Stimulated activated CD4-positive, alpha-beta T cell treated with anti-CD3 and anti-CD28 coated beads, Interleukin-15, amount 100 ng/mL, for 1 hour (primary cell): ENCODE results near the gene PDE8B.

Source experiments
- DNase-seq, 2 donors: peaks; one replicate each; pipeline ENCODE4 v3.0.0-alpha.2; 2020; ENCODE audit warnings: low read depth in 1 of 2, low spot score in 1 of 2

Gene PDE8B

GRCh38 chr5:77189421-77189820 is 21.1 kb upstream of the PDE8B start:
- no peak for DNase-seq

GRCh38 chr5:77192441-77193050 is 17.9 kb upstream of the PDE8B start:
- DNase-seq: no peak

GRCh38 chr5:77194762-77195161 is 15.7 kb upstream of the PDE8B start:
- no peak for DNase-seq

GRCh38 chr5:77197840-77198554 is 12.5 kb upstream of the PDE8B start:
- DNase-seq: no peak

- no peak for DNase-seq
Measured at GRCh38 chr5:77200663-77201062, 9.8 kb upstream of the PDE8B start.

- no peak for DNase-seq
Measured at GRCh38 chr5:77202145-77202544, 8.3 kb upstream of the PDE8B start.

DNA sequence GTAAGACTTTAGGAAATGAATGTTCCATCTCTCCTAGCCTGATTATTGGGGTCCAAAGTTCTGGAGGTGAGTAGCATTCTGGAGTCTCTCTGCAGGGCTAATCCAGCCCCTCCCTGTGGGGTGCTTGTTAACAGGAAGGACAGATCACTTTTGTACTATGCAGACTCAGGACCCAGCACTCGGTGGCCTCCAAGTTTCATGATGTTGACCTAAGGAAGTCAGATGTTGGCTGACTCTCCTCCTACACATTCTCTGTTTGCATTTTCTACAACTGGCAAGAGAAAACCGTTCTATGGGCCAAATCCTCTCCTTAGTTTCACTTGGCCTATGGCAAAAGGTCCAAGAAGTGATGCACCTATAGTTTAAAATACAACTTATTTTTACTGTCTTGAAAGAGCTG is 5.5 kb upstream of the PDE8B start:
- DNase-seq: no peak

GRCh38 chr5:77208507-77209163 is 1.8 kb upstream of the PDE8B start:
- DNase-seq: no peak

DNA sequence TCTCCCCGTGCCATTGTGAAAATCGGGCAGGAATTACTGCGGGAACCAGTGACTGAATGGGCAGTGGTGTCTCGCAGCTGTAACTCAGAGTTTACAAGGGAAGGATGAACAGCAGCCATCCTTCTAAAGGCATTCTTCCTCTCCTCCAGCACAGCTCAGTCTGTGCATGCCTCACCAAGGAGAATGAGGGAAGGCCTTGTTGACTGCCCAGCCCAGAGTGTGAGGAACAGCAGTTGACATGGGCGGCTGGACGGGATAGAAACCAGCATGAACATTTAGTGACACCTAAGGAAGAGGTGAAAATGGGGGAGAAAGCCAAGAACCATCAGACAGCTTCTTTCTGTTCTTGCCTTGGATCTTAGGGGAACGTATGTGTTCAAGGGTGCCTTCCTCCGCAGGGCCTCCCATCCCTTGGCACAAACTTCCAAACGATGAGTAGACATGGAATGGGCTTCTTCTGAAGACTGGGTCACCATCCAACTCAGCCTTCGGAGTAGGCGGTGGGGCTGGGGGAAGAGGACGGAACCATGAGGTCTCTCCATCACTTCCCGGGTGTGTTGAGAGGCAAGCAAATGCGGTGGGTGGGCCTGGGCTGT is 887 bp upstream of the PDE8B start:
- DNase-seq: no peak

GRCh38 chr5:77210964-77211690 is 647 bp downstream of the PDE8B start:
- no peak for DNase-seq

GRCh38 chr5:77211691-77212047 is 1.2 kb downstream of the PDE8B start:
- no peak for DNase-seq

DNA sequence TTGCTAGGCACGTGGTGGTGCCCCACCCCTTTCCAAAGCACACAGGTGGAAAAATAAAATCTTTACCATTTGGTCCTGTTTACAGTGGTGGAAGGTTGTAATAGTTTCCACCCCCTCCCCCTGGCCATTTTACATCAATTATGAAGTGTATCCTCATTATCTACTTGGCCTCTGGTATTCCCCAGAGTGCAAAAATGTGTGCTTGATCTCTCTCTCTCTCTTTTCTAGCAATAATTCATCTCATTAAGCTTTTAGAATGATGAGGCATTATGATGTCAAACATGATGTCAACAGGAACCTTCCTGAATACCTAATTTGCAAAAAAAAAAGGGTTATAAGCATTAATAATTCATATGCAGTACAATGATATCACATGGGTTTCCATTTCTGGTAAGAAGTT is 3.1 kb downstream of the PDE8B start:
- DNase-seq: no peak

DNA sequence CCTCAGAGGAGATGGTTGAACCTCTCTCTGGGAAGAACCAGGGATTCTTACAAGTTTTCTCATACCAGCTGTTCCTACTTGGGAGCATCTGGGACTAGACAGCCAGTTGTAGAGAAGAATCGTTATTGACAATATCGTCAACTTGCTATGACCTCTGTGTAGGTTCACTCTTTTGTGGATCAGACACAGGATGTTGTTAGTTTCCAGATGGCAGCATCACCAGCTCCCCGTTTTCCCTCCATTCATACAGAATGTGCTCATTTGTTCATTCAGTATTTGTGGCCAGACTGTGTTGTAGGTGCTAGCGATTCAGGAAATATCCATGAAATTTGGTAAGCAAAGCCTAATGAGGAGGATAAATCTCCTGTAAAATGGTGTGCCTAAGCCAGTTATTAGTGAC is 3.7 kb downstream of the PDE8B start:
- no peak for DNase-seq

- DNase-seq: no peak
Measured at GRCh38 chr5:77218263-77218662, 7.8 kb downstream of the PDE8B start.

DNA sequence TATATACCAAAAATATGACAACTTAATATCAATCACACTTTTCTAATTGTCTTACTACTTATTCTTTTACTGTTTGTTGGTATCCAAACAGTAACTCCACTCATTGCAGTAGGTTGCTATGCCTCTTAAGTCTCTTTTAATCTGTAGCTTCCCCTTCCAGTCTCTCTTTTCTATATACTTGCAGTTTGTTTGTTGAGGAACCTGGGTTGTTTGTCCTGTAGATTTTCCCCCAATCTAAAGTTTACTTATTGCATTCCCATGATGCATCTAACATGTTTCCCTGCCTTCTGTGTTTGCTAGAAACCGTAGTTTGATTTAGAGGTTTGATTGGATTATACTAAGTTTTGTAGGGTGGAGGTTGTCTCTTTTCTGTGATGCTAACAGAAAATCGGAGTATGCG is 10.6 kb downstream of the PDE8B start:
- no peak for DNase-seq

DNA sequence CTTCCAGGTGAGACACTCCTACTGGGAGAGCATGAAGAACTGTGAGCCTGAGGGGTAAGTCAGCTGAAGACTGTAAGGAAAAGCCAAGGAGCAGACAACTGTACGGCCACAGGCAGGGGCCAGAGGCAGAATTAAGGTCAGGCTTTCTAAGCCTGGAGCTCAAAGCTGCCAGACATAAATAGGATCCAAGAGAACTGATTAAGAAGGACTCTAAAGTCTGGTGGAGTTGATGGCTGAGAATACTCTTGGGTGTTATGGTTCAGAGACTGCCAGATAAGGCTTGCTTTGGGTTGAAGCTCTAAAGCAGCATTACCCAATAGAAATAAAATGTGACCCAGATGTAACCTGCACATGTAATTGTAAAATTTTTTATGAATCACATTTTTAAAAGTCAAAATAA is 12.2 kb downstream of the PDE8B start:
- no peak for DNase-seq

- no peak for DNase-seq
Measured at GRCh38 chr5:77223653-77224052, 13.2 kb downstream of the PDE8B start.

DNA sequence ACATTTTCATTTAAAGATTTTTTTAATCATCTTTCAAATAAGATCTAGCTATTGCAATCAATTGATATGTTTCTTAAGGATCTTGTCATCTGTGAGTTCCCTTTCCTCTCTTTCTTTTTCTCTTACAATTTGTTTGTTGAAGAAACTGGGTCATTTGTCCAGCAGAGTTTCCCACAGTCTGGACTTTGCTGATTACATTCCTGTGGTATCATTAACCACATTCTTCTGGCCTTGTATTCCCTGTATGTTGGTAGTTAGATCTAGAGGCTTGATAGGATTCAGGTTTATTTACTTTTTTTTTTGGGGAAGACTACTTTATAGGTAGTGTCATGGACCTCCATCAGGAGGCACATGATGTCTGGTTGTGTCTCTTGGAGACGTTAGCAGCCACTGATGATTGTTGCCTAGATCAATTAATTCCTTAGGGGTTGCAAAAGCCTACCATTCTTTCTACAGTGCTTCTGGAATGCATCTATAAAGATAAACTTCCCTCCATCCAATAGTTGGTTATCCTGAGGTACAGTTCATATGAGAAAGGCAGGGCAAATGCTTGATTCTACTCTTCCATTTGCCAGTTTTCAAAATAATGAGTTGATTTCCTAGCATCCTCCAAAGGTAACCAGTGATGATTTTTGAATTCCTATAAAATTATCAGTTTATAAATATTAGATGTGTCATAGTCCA is 14.3 kb downstream of the PDE8B start:
- no peak for DNase-seq

- DNase-seq: no peak
Measured at GRCh38 chr5:77225531-77225930, 15.1 kb downstream of the PDE8B start.

GRCh38 chr5:77229887-77230286 is 19.4 kb downstream of the PDE8B start:
- DNase-seq: no peak
